NCI-H128 (cell line): ENCODE data around the gene TXNL1.

Experiments used
- DNase-seq: peaks from one replicate; lab custom pipeline; 2025; ENCODE audit not compliant: unreplicated experiment; lab: John Stamatoyannopoulos, UW

TXNL1 gene

DNA sequence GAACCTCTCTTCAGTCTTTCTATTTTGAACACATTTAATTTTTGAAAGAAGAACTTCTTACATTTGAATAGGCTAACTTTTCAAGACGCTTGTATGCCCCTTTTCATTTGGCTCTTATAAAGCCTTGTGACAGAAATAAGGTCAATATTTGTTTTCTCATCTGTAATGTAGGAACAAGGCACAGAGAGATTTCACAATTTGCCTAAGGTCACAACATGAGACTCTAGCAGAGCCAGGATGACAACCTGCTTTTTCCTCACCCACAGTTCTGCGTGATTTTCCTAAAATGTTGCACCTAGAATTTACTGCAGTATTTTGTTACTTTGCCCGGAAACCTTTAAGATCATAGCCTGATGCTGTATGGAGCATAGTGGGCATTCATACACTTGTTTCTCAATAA lies 67.4 kb downstream of the TXNL1 start:
- no peak for DNase-seq

- DNase-seq: no peak
These were observed 69.0 kb downstream of the TXNL1 start for GRCh38 chr18:56569416-56569815.

GRCh38 chr18:56568986-56569385 lies 69.4 kb downstream of the TXNL1 start:
- no peak for DNase-seq

- no peak for DNase-seq
These were observed 72.6 kb downstream of the TXNL1 start for GRCh38 chr18:56565551-56566345.

DNA sequence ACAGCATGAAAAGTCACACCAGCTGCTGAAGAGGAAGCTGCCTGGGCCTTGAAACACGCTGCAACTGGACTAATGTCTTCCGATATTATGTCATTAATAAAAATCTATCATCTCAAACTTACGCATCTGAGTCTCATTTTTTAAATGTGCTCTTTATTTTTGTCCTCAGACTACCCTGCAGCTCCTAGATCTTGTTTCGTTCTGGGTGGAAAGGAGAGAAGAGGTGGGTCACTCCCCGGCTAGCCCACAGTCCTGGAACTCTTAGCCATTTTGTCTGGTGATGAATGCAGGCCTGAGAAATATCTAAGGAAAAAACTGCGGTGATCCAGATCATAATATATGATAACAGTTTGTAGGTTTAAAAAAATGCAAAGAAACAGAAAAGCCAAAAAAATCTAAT lies 73.3 kb downstream of the TXNL1 start:
- DNase-seq: no peak

GRCh38 chr18:56563568-56563967 lies 74.8 kb downstream of the TXNL1 start:
- no peak for DNase-seq

- no peak for DNase-seq
These were observed 75.9 kb downstream of the TXNL1 start for GRCh38 chr18:56562479-56562878.

DNA sequence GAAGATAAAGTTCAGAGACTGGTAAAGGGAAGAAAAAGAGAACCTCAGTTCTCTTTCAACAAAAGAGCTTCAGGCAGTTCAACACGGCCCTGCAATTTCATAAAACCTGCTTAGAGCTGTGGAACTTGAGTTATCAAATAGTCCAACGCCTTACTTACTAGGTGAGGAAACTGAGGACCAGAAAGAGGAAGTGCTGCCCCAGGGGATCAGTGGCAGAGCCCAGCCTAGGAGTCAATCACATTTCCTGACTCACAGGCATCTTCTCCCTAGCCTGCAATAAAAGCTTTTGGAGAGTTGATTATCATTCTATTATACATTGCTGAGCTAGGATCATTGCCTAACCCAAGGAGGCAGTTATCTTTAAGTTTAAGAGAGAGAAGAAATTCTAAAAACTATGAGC lies 77.4 kb downstream of the TXNL1 start:
- no peak for DNase-seq

- DNase-seq: no peak
These were observed 79.3 kb downstream of the TXNL1 start for GRCh38 chr18:56559044-56559443.

DNA sequence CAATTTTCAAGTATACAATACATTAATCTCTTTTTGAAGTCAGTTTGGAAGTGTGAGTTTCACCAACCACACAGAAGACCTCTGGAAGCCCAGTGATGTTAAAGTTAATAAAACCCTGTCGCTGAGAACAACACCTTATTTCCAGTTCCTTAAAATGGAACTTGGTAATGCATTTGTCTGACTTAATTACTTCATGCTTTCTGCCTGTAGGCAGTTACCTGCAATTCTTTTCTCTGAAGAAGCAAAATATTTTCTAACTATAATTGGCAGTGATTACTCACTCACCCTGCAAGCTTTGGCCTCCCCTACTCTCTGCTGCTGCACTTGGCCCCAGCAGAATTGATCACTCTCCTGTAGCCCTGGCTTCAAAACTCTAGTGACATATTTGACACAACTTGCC lies 81.5 kb downstream of the TXNL1 start:
- no peak for DNase-seq

DNA sequence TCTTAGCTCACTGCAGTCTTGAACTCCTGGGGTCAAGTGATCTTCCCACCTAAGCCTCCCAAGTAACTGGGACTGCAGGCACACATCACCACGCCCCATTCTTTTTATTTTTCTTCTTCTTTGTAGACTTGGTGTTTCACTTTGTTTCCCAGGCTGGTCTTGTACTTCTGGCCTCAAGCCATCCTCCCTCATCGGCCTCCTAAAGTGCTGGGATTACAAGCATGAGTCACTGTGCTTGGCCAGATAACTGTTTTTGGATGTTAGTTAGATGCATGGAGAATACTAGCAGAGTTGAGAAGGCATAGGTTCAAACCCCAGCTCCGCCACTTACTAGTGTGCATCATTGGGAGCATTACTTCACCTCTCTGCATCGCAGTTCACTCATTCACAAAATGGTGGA lies 88.3 kb downstream of the TXNL1 start:
- no peak for DNase-seq
